Fibroblast of pulmonary artery (primary cell): ENCODE results near the gene RAB3A.

Experiments used
- DNase-seq: peaks from one replicate; pipeline ENCODE4 v3.0.0-alpha.2; 2010; ENCODE audit warnings: low read depth
- H3K4me3 ChIP-seq: replicated peaks from 2 replicates; pipeline ENCODE4 v1.5.1; 2011; ENCODE audit warnings: low read depth, mild to moderate bottlenecking, control low read depth, low read length, moderate library complexity
- CTCF ChIP-seq: IDR thresholded peaks from 2 replicates; pipeline ENCODE4 v1.5.1; 2011; ENCODE audit warnings: mild to moderate bottlenecking, control low read depth, low read length, inconsistent platforms; ENCODE audit errors: missing control alignments

Gene RAB3A

GRCh38 chr19:18192673-18193387 is 11.0 kb downstream of the RAB3A start, which contains the start of gene MPV17L2:
MPV17L2 (plus strand) TSS chr19:18193218; CDS start chr19:18193282, 64 bp downstream.
- peak; percentile 100 for DNase-seq

GRCh38 chr19:18191640-18192062 is 12.2 kb downstream of the RAB3A start:
- peak overlapping the region; percentile 67 for H3K4me3 ChIP-seq
- no peak for TF ChIP-seq CTCF
- no peak for DNase-seq

More at GRCh38 chr19:18192673-18193387, 11.0 kb downstream of the RAB3A start, which contains the start of gene MPV17L2:
- peak within 1 kb of the TSS; percentile 82 for H3K4me3 ChIP-seq
- no peak for TF ChIP-seq CTCF

GRCh38 chr19:18190278-18190677 is 13.6 kb downstream of the RAB3A start:
- no peak overlapping the region for H3K4me3 ChIP-seq
- TF ChIP-seq CTCF = no peak
- no peak for DNase-seq

- no peak for TF ChIP-seq CTCF
- no peak overlapping the region for H3K4me3 ChIP-seq
- no peak for DNase-seq
These were observed 18.3 kb downstream of the RAB3A start for GRCh38 chr19:18185538-18185937.

- no peak for TF ChIP-seq CTCF
- no peak overlapping the region for H3K4me3 ChIP-seq
- DNase-seq = no peak
These were observed 20.3 kb downstream of the RAB3A start for GRCh38 chr19:18183529-18183928.

- no peak for TF ChIP-seq CTCF
- DNase-seq = no peak
- no peak overlapping the region for H3K4me3 ChIP-seq
These were observed 23.9 kb downstream of the RAB3A start for GRCh38 chr19:18179957-18180356.
